Bronchial epithelial cell (primary cell): ENCODE data around the gene LRIT1. TPM values are rescaled to one million over a fixed set of nuclear protein-coding genes. Genes with fewer than 3 reads are reported as not detected.

ENCODE experiments used
- DNase-seq: peaks from one replicate; pipeline ENCODE4 v3.0.0-alpha.2; 2010; ENCODE audit warnings: low read depth
- FAIRE-seq: peaks from 2 replicates; lab custom pipeline; 2011; peaks lifted over from hg19 to GRCh38; lab: Jason Lieb, UNC
- H3K27me3 ChIP-seq: 2 replicates; pipeline ENCODE4 v1.5.1; 2011; ENCODE audit warnings: low read length; ENCODE audit not compliant: control insufficient read depth, insufficient read depth
- H3K36me3 ChIP-seq: 2 replicates; pipeline ENCODE4 v1.5.1; 2011; ENCODE audit warnings: low read length; ENCODE audit not compliant: control insufficient read depth, insufficient read depth
- H3K4me3 ChIP-seq: 2 replicates; pipeline ENCODE4 v1.5.1; 2011; ENCODE audit warnings: mild to moderate bottlenecking, low read depth, low read length, control low read depth
- total RNA-seq: library from RNA; depleted of rRNA; stranded (reverse); fragments of >200 nt; gene quantifications from 2 replicates; pipeline ENCODE4 v1.2.1, GENCODE V29; 2014
- TF ChIP-seq, protein P1 (sequence below): IDR thresholded peaks from 2 replicates; pipeline ENCODE4 v1.5.1; 2011; ENCODE audit warnings: mild to moderate bottlenecking, moderate library complexity, low read length, control low read depth, inconsistent platforms; ENCODE audit not compliant: insufficient read depth, severe bottlenecking

LRIT1 gene
- total RNA-seq, 1 donor from 2014 or later: not detected

DNA sequence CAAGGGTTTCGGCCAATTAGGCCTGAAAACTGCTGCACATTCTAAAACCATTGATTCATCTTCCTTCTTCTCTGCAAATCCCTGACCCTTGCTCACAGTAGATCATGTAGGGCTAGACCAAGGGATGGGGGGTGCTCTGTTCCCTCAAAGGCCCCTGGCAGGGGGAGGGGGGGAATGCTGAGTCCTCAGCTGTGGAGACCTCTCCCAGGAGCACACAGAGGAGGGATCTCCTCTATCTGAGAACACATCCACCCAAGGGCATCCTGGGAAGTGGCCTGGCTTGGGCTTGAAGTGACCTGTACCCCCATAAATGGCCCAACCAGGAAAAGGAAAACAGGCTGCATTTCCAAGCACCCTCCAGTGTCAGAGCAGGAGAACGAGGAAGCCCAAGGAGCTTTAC, 48.0 kb downstream of the LRIT1 start:
- FAIRE-seq: peak; percentile 28
- Histone ChIP-seq H3K36me3 (no peaks in the 10 kb centered on the region), H3K27me3 (peaks cover 1% of the 10 kb centered on the region), H3K4me3 (no peak overlapping the region)
- TF ChIP-seq, protein P1, sequence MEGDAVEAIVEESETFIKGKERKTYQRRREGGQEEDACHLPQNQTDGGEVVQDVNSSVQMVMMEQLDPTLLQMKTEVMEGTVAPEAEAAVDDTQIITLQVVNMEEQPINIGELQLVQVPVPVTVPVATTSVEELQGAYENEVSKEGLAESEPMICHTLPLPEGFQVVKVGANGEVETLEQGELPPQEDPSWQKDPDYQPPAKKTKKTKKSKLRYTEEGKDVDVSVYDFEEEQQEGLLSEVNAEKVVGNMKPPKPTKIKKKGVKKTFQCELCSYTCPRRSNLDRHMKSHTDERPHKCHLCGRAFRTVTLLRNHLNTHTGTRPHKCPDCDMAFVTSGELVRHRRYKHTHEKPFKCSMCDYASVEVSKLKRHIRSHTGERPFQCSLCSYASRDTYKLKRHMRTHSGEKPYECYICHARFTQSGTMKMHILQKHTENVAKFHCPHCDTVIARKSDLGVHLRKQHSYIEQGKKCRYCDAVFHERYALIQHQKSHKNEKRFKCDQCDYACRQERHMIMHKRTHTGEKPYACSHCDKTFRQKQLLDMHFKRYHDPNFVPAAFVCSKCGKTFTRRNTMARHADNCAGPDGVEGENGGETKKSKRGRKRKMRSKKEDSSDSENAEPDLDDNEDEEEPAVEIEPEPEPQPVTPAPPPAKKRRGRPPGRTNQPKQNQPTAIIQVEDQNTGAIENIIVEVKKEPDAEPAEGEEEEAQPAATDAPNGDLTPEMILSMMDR: no peak
- no peak for DNase-seq

DNA sequence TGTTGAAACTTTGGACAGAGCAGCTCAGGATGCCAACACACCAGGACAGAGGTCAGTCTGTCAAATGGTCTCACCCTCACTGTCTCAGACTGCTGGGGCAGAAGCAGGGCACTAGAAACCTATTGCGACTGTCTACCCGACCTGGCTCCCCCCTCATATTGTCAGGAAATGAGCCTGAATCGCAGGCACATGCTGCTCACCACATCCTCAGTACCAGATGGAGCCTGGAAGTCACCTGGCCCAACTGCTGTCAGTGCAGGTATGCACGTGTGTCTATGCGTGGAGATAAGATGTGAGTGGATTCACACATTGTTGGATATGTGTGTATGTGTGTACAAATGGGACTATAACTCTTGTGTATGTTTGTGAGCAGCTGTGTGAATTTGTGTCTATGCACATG, 50.2 kb downstream of the LRIT1 start:
- DNase-seq (no peak), FAIRE-seq (no peak)
- H3K27me3 ChIP-seq: peaks cover 1% of the 10 kb centered on the region
- TF ChIP-seq, protein P1: no peak
- no peak overlapping the region for H3K4me3 ChIP-seq
- H3K36me3 ChIP-seq: no peaks in the 10 kb centered on the region

DNA sequence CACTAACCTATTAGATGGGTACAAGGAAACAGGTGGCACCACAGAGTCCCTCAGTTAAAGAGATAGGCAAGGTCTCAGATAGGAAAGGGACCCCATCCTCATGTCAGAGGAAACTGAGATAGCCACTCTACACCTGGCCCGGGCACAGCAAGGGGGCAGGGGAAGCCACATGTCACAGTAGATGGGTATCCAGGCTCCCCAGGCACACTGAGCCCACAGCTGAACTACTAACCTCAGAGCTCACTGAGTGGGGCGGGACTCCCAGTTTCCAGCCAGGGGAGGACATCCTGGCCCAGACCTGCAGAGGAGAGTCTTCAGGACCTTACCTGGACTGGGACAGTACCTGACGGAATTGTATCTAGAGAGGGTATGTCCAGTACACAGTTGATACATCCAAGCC, 50.7 kb downstream of the LRIT1 start:
- H3K36me3 ChIP-seq: no peaks in the 10 kb centered on the region
- H3K4me3 ChIP-seq: no peak overlapping the region
- TF ChIP-seq, protein P1: no peak
- H3K27me3 ChIP-seq: peaks cover 1% of the 10 kb centered on the region
- DNase-seq: no peak
- no peak for FAIRE-seq

DNA sequence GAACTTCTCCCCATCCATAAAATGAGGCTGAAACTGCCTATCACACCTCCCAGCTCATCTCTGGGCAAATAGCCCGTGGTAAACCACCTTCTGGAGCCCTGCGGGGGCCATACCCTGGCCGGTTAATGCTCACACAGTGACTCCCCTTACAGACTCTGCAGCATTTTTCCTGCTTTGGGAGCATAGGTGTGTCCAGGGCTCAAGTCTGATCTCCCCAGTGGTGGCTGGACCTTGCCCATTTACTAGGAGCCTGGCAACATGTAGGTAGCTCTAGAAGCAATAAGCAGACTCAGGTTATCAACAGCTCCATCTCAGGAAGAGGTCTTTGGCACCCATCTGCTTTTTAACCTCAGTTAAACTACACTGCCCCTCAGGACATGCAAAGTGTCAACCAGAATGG, 52.5 kb downstream of the LRIT1 start:
- FAIRE-seq: no peak
- TF ChIP-seq, protein P1: no peak

DNA sequence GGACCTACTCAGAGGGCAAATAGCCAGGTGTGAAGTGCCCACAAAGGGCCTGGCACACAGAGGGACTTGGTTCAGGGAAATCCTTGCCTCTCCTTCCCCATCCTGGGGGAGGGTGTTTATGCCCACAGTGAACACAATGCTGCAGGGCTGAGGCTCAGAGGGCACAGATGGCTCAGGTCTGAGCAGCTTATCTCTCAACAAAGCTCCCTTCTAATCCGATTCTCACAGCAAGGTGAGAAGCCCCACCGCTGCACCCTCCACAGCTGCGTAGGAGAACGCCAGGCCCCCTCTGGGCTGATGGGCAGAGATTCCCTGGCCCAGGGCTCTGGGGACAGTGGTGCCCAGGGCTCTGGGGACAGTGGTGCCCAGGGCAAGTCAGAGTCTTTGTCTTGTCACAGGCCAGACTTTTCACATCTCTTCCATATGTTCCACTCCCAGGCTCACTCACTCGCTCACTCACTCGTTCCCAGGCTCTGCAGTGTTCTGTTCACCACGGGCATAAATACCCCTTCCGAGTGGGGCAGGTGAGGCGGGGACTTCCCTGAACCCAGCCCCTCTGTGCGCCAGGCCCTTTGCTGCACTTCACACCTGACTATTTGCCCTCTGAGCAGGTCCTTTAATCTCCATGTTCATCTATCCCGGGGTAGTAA, 55.7 kb downstream of the LRIT1 start:
- FAIRE-seq (no peak), DNase-seq (no peak)
- Histone ChIP-seq H3K27me3 (no peaks in the 10 kb centered on the region), H3K36me3 (no peaks in the 10 kb centered on the region), H3K4me3 (no peak overlapping the region)
- TF ChIP-seq, protein P1: no peak

More for the DNA sequence above, 52.5 kb downstream of the LRIT1 start:
- H3K36me3 ChIP-seq: no peaks in the 10 kb centered on the region
- H3K27me3 ChIP-seq: no peaks in the 10 kb centered on the region
- DNase-seq: no peak
- no peak overlapping the region for H3K4me3 ChIP-seq

DNA sequence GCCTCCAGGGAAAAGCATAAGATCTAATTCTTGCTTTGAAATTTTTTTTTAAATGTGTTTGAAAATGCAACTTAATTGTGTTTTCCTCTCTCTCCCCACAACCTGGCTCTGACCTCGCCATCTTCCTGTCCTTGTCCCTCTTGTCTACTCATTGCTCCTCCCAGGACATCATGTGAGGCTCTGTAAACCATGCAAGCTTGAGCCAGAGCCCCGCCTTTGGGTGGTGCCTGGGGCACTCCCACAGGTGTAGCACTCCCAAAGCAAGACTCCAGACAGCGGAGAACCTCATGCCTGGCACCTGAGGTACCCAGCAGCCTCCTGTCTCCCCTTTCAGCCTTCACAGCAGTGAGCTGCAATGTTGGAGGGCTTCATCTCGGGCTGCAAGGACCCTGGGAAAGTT, 56.8 kb downstream of the LRIT1 start:
- no peak overlapping the region for H3K4me3 ChIP-seq
- FAIRE-seq: peak; percentile 58
- H3K36me3 ChIP-seq: no peaks in the 10 kb centered on the region
- peak; percentile 21 for DNase-seq
- H3K27me3 ChIP-seq: no peaks in the 10 kb centered on the region
- TF ChIP-seq, protein P1: no peak
